NCI-H446 (cell line): ENCODE data around the gene SLC39A3.
A peak's percentile ranks its signal among the peaks of the same experiment; 100 is the strongest.

Experiments
- DNase-seq, 2 experiments: peaks; one replicate each; lab custom pipeline; 2025; lab: John Stamatoyannopoulos, UW

Gene SLC39A3, protein sequence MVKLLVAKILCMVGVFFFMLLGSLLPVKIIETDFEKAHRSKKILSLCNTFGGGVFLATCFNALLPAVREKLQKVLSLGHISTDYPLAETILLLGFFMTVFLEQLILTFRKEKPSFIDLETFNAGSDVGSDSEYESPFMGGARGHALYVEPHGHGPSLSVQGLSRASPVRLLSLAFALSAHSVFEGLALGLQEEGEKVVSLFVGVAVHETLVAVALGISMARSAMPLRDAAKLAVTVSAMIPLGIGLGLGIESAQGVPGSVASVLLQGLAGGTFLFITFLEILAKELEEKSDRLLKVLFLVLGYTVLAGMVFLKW

DNA sequence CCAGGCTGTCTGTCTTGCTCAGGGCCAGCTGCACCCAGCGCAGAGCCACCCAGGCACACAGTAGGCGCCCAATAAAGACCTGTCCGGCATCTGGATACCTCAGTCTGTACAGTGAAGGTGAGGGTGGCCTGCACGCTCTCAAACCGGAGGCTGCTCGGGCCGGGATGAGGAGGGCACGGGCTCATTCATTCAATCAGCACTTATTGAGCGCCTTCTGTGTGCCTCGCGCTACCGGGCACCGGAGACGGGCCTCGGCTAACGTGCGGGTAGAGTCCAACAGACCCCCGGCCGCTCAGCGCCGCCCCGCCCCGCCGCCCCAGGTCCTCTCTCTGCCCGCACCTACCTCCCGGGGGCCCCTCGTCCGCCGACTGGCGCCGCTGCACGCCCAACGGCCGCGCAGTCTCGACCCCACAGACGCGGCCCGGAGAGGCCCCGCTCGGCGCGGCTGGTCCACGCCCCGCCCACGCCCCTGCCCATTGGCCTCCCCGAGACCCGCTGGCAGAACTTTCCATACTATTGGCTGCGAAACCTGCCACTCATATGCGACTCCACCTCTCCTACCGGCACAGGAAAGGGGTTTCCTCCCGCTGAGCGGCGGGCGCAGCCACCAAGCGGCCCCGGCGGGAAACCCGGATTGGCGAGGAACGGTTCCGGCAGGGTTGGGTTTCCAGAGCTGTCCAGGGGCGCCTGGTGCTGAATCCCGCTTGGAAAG, at the start of gene SLC39A3:
Gene SLC39A3 (minus strand): TSS at position 416 of the 712 bp plus-strand sequence. CDS start 2,760 bp downstream, outside the sequence.
- peak; percentile 97 to 99 for DNase-seq

- DNase-seq: no peak
Observed at GRCh38 chr19:2788237-2788636, 48.4 kb upstream of the SLC39A3 start.

DNA sequence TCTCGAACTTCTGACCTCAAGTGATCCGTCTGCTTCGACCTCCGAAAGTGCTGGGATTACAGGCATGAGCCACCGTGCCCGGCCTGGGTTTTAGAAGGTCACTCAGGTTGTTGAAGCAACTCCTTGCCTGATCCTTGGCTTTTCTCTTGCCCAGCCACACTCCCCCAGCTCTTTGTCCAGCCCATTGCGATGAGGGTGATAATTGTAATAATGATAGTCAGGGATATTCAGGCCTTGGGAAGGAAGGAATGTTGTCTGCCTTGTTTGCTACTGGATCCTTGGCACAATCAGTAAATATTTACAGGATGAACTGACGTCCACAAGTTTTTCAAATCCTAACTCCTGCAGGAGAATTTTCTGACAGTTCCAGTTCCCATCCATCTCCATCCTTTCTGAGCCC, 47.3 kb upstream of the SLC39A3 start:
- no peak for DNase-seq

DNA sequence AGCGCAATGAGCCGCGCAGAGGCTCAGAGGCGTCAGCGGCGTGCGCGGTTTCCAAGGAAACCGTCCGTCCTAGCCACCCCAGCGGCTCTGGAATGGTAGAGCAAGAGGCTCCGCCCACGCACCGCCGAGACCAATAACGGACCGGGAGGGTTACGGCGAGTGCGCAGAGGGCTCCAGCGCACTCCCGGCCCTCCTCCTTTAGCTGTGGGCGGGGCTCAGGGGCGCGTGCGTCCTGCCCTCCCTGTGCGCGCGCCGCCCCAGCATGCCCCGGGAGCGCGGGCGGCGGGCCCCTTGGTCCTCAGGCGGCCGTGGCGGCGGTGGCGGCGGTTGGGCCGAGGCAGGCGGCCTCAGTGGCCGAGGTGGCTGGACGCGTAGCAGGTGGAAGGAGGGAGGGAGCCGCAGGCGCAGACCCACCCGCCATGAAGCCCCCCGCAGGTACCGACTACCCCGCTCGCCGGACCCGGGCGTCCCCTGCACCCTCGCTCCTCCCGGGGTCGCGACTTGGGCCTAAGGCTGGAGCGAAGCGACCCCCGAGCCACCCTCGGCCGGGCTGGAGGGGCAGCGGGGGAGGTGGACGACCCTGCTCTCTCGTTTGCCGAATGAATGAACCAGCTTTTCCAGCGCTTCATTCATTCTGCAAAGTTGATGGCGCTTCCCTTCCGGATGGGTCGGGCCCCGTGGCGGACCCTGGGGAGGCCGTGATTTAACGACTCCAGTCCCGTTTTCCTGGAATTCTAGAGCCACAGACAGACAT, 45.6 kb upstream of the SLC39A3 start, which contains the start of gene THOP1:
Gene THOP1 (plus strand): TSS at position 260 of the 754 bp plus-strand sequence. CDS start 160 bp downstream, at position 420.
- peak; percentile 98 to 100 for DNase-seq

DNA sequence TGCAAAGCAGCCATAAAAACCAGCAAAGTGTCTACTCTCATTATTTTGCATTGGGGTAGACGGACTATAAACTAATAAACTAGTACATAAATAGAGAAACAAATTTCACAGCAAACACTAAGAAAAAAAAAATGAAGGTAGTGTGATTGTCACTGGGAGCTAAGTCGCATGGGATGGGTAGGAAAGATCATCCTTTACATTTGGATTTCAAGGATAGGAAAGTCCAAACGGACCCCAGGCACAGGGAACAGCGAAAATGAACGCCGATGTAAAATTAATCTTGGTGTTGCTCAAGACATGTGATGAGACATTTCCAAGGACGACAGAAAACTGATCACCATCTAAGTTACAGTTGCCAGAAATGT, 43.9 kb upstream of the SLC39A3 start:
- no peak for DNase-seq

DNA sequence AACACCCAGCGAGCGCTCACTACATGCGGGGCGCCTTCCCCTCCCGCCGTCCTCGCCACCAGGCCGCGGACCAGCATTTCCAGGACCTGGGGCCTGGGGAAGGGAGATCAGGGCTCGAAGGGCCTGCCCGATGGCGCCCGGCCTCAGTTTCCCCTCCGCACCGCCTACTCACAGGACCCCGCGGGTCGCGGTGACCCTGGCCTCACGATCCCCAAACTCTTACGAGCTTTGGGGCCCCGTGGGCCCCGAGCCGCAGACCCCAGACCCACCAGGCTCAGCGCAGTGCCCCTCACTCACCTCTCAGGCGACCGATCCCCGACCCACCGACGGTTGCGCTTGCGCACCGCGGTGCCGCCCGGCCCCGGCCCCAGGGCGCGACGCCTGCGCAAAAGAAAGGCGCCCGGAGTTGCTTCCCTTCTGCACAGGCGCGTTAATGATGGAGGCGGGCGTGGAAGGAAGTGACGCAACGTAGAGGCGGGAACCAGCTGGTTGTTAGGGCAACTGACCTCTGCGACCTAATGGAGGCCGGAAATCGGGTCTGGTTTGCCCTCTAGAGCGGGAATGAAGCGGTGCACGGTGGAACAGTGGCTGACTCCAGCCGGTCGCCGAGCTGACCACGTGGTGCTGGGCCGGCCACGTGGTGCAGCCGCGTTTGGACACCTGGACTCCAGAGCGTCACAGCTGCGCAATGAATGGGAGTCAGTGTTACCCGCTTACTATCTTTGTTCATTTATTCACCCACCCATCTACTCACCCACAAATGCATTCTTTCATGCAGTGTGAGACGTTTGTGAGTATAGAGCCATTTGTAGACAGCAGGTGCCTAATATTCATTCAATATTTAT, 43.3 kb upstream of the SLC39A3 start, which contains the start of gene SGTA:
Gene SGTA (minus strand): TSS at position 338 of the 845 bp plus-strand sequence. CDS start 14,205 bp downstream, outside the sequence.
- DNase-seq: peak; percentile 97 to 99

GRCh38 chr19:2782329-2782935, 42.6 kb upstream of the SLC39A3 start:
- DNase-seq: no peak

GRCh38 chr19:2780284-2780683, 40.5 kb upstream of the SLC39A3 start:
- no peak for DNase-seq

- DNase-seq: no peak
Observed at GRCh38 chr19:2779121-2779740, 39.4 kb upstream of the SLC39A3 start.

DNA sequence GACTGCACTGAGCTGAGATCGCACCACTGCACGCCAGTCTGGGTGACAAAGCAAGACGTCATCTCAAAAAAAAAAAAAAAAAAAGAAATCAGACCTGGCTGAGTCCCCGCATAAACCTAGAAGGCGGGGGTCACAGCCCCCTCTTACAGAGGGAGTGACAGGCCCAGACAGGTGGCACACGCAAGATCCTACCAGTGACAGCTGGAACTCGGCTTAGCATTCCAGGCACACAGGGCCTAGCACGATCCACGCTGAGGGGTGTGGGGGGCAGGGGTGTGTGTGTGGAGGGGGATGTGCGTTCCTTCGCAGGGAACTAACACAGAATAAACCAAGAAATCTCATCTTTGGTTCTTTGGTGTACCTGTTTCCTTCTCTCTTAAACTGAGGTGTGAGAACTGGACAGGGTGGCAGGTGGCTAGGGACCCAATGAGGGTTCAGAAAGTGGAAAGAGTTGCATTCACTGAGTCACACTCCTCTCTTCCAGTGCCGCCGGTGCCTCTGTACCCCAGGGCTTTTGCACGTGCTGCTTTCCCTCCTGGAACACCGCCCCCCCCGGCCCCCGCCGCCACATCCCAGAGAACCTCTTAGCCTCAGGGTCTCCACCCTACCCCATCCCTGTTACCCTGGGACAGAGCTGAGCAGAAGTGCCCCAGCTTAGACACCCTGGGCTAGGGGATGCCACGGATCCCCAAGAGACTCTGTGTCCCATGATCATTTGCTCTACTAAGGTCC, 38.3 kb upstream of the SLC39A3 start:
- no peak for DNase-seq

DNA sequence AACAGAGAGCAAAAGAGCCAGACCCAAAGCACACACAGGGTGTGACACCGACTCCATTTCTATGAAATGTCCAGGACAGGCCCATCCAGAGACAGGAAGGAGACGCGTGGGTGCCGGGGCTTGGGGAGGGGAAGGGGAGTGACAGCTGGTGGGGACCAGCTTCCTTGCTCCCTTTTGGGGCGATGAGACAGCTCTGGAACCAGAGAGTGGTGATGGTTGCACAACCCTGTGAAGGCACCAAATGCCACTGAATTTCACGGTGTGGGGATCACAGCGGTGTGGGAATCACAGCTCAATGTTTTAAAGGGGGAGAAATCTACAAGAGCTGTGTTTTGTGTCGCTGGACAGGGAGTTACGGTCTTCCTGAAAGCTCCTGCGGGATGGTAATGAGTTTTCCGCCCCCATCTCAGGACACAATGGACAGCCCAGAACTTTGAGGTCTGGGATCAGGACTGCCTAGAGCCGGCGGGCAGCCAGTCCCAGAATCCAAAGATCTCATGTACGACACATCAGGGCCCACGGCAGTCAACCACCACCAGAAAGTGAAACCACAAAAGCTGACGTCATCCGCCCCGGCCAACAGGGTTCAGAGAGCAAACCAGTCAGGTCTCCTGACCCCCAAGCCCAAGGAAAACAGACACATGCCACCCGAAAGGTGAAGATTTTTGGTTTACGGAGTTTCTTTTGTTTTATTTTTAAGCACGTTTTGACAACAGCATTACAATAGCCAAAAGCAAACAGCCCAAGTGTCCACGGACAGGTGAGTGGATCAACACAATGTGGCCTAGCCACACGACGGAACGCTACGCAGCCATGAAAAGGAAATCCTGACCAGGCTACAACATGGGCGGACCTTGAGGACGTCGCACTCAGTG, 36.0 kb upstream of the SLC39A3 start:
- no peak for DNase-seq

GRCh38 chr19:2774953-2775555, 35.2 kb upstream of the SLC39A3 start:
- DNase-seq: no peak

DNA sequence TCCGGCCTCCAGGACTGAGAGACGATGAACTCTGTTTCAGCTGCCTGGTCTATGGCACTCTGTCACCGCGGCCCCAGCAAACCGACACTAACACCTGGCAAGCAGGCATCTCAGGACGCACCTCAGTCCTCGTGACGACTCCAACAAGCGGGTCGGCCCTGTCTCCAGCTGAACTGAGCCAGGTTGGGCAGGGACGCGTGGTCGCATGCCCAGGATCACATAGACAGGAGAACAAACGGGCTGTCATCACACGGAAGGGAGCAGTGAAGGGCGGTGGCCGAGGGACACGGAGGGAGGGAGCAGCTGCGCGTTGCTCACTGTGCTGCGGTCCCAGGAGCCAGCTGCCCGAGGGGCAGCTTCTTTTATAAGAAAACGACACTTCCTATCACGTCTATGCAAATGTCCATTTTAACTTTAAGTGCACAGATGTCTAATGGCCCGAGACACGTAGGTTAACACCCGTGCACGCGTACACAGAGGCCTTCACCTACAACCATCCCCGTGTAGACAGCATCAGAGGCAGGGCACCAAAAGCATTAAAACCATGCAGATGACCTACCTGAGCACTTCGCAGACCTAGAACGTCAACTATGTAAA, 34.4 kb upstream of the SLC39A3 start:
- no peak for DNase-seq

DNA sequence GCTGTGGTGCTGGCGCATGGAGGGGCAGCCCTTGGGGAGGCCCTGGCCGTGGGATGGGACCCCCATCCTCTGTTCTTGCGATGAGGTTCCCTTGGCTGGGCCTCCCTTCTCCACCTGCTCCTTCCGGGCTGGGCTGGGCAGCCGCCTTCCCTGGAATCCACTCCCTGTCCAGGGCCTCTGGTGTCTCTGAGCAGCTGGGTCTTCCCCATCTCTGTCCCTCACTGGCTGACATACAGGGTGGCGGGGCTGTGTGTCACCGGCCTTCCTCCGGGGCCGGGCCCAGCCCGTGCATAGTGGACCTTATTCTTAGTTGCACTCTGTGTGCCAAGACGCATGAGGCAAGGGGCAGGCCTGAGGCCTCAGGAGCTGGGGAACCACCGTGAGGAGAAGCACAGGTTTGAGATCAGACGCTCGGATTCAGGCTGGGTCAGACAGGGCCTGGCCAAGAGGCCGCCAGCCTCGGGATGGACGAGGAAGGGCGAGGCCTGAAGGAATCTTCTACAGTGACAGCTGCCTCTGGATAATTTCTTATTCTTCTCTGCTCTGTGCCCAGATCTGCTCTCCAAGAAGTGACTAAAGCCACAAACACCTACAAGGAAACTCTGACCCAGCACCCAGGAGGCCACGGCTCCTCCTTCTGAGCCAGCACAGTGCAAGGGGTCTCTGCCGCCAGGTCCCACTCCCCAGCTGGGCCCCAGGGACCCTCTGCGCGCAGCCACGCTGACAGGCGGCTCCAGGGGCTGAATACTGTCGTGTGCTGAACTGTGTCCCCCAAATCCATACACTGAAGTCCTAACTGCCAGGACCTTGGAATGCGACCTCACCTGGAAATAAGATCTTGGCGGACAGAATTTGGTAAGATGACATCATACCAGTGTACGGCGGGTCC, 32.2 kb upstream of the SLC39A3 start:
- DNase-seq: no peak

DNA sequence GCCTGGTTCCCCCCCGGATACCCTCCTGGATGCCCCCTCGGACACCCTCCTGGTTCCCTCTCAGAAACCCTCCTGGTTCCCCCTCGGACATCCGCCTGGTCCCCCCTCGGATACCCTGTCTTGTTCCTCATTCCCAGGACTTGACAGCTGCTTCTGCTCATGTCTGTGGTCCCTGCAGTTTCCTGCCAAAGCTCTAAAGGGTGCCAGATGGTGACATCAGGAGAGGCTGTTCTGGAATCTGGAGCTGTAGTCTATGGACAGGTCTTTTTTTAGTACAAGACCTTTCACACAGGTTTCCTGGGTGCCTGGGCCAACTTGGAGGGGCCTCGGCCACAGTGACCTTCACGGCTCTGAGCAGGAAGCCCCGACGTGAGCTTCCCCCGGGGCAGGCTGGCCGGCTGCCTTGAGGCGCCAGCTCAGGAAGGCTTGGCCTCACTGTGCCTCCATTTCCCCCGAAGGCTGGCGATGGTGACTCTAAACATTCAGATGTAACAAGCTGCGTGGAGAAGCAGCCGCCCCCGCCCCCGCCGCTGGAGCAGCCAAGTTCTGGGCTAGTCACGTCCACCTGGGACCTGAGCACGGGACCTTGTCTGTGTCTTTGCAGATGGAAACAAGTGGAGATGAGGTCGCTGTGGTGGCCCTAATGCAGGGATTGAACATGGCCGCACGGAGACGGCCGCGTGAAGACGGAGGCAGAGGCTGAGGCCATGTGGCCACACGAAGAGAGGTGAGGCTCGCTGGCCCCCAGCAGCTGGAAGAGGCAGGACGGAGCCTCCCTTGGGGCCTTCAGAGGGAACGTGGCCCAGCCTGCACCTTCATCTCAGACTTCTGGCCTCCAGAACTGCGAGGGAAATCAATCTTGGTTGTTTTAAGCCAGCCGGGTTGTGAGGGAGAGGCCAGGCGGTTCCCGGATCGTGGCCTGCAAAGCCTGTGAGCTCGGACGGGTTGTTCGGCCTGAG, 30.5 kb upstream of the SLC39A3 start:
- no peak for DNase-seq

DNA sequence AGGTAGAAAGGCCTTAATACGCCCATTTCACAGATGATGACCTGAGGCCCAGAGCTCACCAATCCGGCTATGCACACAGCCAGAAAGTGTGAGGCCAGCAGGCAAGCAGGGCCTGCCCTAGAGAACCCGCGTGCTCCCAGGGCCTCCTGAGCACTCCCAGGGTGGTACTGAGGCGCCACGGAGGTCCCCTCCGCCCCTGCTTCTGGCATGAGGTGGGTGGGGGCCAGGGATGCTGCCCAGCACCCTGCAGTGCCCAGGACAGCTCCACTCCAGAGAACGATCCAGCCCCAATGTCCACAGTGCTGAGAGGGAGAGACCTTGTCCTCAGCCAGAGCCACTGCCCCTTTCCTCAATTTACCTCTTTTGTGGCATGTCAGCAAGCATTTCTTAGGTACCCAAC, 29.4 kb upstream of the SLC39A3 start:
- no peak for DNase-seq
